K562 (cell line): Measurements from ENCODE around the gene SLCO2B1. TPM values are rescaled to one million over a fixed set of nuclear protein-coding genes. Genes with fewer than 3 reads are reported as not detected.

Experiments
- ATAC-seq: fragments of 200-7000 bp; cut with Tn5 transposase; 3 replicates; pipeline ENCODE4 v1.9.1; 2020; ENCODE audit warnings: moderate library complexity
- BruUV-seq: library from RNA; stranded (reverse); fragments of 400-500 nt; replicated peaks from 2 replicates; lab custom pipeline; 2021; lab: Mats Ljungman, UMichigan
- CTCF ChIA-PET: fragments of 300-600 bp; formaldehyde crosslinking; extraction: SDS; loops from one replicate; lab custom pipeline; 2021; ENCODE audit warnings: low intra/inter-chr PET ratio; lab: Yijun Ruan, JAX
- POLR2A ChIA-PET: fragments of 300-600, 350-650 bp; sonication (Branson Sonifier 250); formaldehyde crosslinking; extraction: SDS; loops from one replicate; lab custom pipeline; 2021; ENCODE audit warnings: antibody characterized with exemption, inconsistent platforms; lab: Yijun Ruan, JAX
- DNase-seq, 4 experiments: peaks; one replicate each; pipeline versions ENCODE4 v3.0.0 to v3.0.0-alpha.2; 2011 to 2018; ENCODE audit warnings: low spot score in 3 of 4, mixed read lengths in 3 of 4; ENCODE audit errors: extremely low read depth in 1 of 4
- FAIRE-seq: peaks from 2 replicates; lab custom pipeline; 2011; peaks lifted over from hg19 to GRCh38; lab: Jason Lieb, UNC
- H2AFZ ChIP-seq: 2 replicates; pipeline ENCODE4 v1.6.0; 2011; ENCODE audit warnings: low read depth, low read length, control low read depth, inconsistent platforms
- H3K27ac ChIP-seq: fragments of 200-600 bp; 3 replicates; pipeline ENCODE4 v1.8.0; 2011; ENCODE audit warnings: low read depth, mild to moderate bottlenecking, control low read depth, inconsistent platforms, low read length, moderate library complexity, mixed read lengths; ENCODE audit errors: extremely low read depth
- H3K27me3 ChIP-seq, 2 experiments: fragments of 300-600 bp in 1 of 2; 2 replicates in 1 of 2; 3 replicates in 1 of 2; pipeline versions ENCODE4 v1.6.0 to v1.8.0; 2011; ENCODE audit warnings: inconsistent platforms in 2 of 2, low read length in 2 of 2, mild to moderate bottlenecking in 1 of 2, mixed read lengths in 1 of 2, moderate library complexity in 1 of 2; ENCODE audit not compliant: control insufficient read depth in 2 of 2, insufficient read depth in 2 of 2
- H3K36me3 ChIP-seq: fragments of 300-600 bp; 3 replicates; pipeline ENCODE4 v1.8.0; 2011; ENCODE audit warnings: mild to moderate bottlenecking, low read length, inconsistent platforms; ENCODE audit not compliant: control insufficient read depth, insufficient read depth
- H3K4me1 ChIP-seq, 2 experiments: fragments of 200-600 bp in 1 of 2; replicated peaks in 1 of 2; 2 replicates in 1 of 2; 3 replicates in 1 of 2; pipeline versions ENCODE4 v1.5.1 to v1.8.0; 2011; ENCODE audit warnings: inconsistent platforms in 2 of 2, low read length in 2 of 2, mild to moderate bottlenecking in 1 of 2, mixed read lengths in 1 of 2, moderate library complexity in 1 of 2; ENCODE audit not compliant: control insufficient read depth in 2 of 2, insufficient read depth in 2 of 2
- H3K4me2 ChIP-seq: 2 replicates; pipeline ENCODE4 v1.6.1; 2011; ENCODE audit warnings: low read length, control low read depth, inconsistent platforms, mixed read lengths; ENCODE audit not compliant: insufficient read depth
- H3K4me3 ChIP-seq: fragments of 200-600 bp; sonication (generic), shearing (Covaris generic); 2 replicates; pipeline ENCODE4 v1.5.1; 2016; ENCODE audit warnings: control low read depth, inconsistent platforms
- H3K79me2 ChIP-seq: fragments of 200-600 bp; 3 replicates; pipeline ENCODE4 v1.8.0; 2011; ENCODE audit warnings: low read length, inconsistent platforms; ENCODE audit not compliant: control insufficient read depth, insufficient read depth
- H3K9ac ChIP-seq, 2 experiments: 2 replicates each; pipeline versions ENCODE4 v1.6.0 to v1.6.1; 2011; ENCODE audit warnings: low read depth in 2 of 2, low read length in 2 of 2, control low read depth in 1 of 2, inconsistent platforms in 1 of 2, mild to moderate bottlenecking in 1 of 2, mixed read lengths in 1 of 2; ENCODE audit not compliant: insufficient read depth in 1 of 2
- H3K9me1 ChIP-seq: one replicate; pipeline ENCODE4 v1.6.0; 2011; ENCODE audit warnings: inconsistent platforms, mild to moderate bottlenecking, low read length, moderate library complexity; ENCODE audit not compliant: control insufficient read depth, insufficient read depth
- H3K9me3 ChIP-seq: replicated peaks from 2 replicates; pipeline ENCODE4 v1.5.1; 2011; ENCODE audit warnings: low read depth, low read length, inconsistent platforms; ENCODE audit not compliant: control insufficient read depth, insufficient read depth
- H4K20me1 ChIP-seq: replicated peaks from 2 replicates; pipeline ENCODE4 v1.6.1; 2011; ENCODE audit warnings: low read length, inconsistent platforms, mixed read lengths; ENCODE audit not compliant: control insufficient read depth, insufficient read depth
- ELF2 ChIP-seq: fragments of 250-450 bp; sonication (Bioruptor Pico); IDR thresholded peaks from 2 replicates; pipeline ENCODE4 v1.5.0; 2021; ENCODE audit warnings: mild to moderate bottlenecking
- ZNF75A ChIP-seq: fragments of 450-650 bp; formaldehyde crosslinking; IDR thresholded peaks from 2 replicates; pipeline ENCODE4 v1.4.0; 2020; ENCODE audit warnings: mild to moderate bottlenecking
- WGBS: fragments of 100-300 bp; shearing (Covaris generic); methylation state at CpG from one replicate; pipeline ENCODE4 v1.1.6; 2016; ENCODE audit warnings: low coverage, mixed read lengths; ENCODE audit not compliant: insufficient coverage; ENCODE audit errors: missing lambda C conversion rate; 5-methylcytosine and 5-hydroxymethylcytosine counted together
- in situ Hi-C: fragments of 300-500 bp; cut with MboI; formaldehyde crosslinking; loops from 4 replicates; pipeline ENCODE4 v1.15.0; 2018; ENCODE audit warnings: inconsistent platforms, mixed read lengths
- intact Hi-C: fragments of 100-400 bp; cut with micrococcal nuclease; formaldehyde crosslinking; loops from 2 replicates; pipeline ENCODE4 v1.14.2; 2022
- polyA plus RNA-seq, 8 experiments: library from polyadenylated mRNA; depleted of rRNA in 4 of 8; stranded (reverse) in 5 of 8; unstranded in 3 of 8; fragments of >200 nt; fragmentation: Nextera tagmentation in 2 of 8; fragmentation: Illumina TruSeq in 1 of 8; extraction: Ambion mirVana in 2 of 8; extraction: Trizol in 1 of 8; gene quantifications; 2 replicates each; pipeline versions ENCODE4 v1.2.1 to v1.2.3, GENCODE V29; 2011 to 2014; ENCODE audit warnings: inconsistent platforms in 1 of 8, missing spikeins in 1 of 8
- total RNA-seq, 7 experiments: library from RNA; depleted of rRNA in 6 of 7; stranded (reverse); fragments of >200 nt in 6 of 7; fragmentation: Illumina TruSeq in 2 of 7; extraction: Trizol in 2 of 7; gene quantifications; 2 replicates each; pipeline versions ENCODE4 v1.2.1 to v1.2.3, GENCODE V29; 2011 to 2021; ENCODE audit warnings: low replicate concordance in 1 of 7
- TF ChIP-seq, protein P1 (sequence below), 3 experiments: fragments of 200-800 bp in 1 of 3; fragments of 250-450 bp in 1 of 3; fragments of 450-650 bp in 1 of 3; sonication (Bioruptor Pico) in 1 of 3; sonication (Bioruptor generic) in 1 of 3; formaldehyde crosslinking in 1 of 3; IDR thresholded peaks; 2 replicates each; pipeline versions ENCODE4 v1.6.1 to v1.8.0; 2016 to 2022; ENCODE audit warnings: mild to moderate bottlenecking in 2 of 3, missing genetic modification characterization in 2 of 3, missing compliant biosample characterization in 1 of 3, moderate library complexity in 1 of 3

SLCO2B1 gene
- total and polyA plus RNA-seq, 9 of the 15 experiments (the other 6 are each of a cell fraction or from before 2014, with no cell fraction given): 0.70 to 14.7 (median 7.6) TPM

DNA sequence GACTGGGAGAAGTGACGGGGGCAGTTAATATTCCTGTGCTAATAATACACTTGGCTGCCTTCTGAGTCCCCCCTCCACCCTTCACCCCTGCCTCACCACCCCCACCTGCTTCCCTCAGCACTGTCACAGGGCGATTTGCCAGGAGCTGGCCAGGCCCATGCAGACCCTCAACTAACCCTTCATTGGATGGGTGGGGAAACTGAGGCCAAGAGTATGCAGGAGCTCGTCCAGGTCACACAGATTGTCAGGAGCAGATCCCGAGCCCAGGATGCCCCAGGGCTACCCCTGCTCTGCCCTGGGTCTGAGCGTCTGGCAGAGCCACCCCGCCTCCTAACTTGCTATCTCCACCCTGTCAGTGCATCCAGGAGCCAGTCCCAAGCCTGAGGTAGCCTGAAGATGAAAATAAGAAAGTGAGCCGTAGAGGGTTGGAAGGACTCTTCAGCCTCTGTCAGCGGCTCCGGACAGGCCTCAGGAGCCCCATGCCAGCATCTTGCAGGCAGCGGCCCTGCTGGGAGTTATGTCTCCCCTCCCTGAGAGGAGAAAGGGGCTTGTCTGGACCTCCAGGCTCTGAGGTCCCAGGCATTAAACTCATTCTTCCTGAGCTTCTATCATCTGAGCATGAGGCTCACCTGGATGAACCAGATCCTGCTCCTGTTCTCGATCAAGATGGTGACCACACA, 95.9 kb downstream of the SLCO2B1 start:
- FAIRE-seq (no peak), DNase-seq (no peak), ATAC-seq (no peak)
- no peaks in the 10 kb centered on the region for H3K36me3 ChIP-seq
- no peak for TF ChIP-seq ELF2
- no peak for TF ChIP-seq ZNF75A
- TF ChIP-seq, protein P1, sequence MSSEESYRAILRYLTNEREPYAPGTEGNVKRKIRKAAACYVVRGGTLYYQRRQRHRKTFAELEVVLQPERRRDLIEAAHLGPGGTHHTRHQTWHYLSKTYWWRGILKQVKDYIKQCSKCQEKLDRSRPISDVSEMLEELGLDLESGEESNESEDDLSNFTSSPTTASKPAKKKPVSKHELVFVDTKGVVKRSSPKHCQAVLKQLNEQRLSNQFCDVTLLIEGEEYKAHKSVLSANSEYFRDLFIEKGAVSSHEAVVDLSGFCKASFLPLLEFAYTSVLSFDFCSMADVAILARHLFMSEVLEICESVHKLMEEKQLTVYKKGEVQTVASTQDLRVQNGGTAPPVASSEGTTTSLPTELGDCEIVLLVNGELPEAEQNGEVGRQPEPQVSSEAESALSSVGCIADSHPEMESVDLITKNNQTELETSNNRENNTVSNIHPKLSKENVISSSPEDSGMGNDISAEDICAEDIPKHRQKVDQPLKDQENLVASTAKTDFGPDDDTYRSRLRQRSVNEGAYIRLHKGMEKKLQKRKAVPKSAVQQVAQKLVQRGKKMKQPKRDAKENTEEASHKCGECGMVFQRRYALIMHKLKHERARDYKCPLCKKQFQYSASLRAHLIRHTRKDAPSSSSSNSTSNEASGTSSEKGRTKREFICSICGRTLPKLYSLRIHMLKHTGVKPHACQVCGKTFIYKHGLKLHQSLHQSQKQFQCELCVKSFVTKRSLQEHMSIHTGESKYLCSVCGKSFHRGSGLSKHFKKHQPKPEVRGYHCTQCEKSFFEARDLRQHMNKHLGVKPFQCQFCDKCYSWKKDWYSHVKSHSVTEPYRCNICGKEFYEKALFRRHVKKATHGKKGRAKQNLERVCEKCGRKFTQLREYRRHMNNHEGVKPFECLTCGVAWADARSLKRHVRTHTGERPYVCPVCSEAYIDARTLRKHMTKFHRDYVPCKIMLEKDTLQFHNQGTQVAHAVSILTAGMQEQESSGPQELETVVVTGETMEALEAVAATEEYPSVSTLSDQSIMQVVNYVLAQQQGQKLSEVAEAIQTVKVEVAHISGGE (CRISPR knock-in tag; IDR thresholded peaks at IDR 0.05): no peak
- no peak overlapping the region for H3K9ac ChIP-seq
- H3K79me2 ChIP-seq: no peaks in the 10 kb centered on the region
- WGBS: 12% methylated on average over 11 of the region's 11 CpGs
- ChIA-PET CTCF (interaction anchor here (1.0 to 4.2 kb wide), 3 partner anchors 102 to 316 kb away, joined by 5 to 92 read pairs (median 39); no protein-coding TSS in a partner anchor), POLR2A (interaction anchor here (0.6 to 1.3 kb wide), 2 partner anchors 32 to 397 kb away, joined by 3 read pairs; no protein-coding TSS in a partner anchor)
- no TSS peak for BruUV-seq
- no peak overlapping the region for H3K27ac ChIP-seq
- peaks cover 5% of the 10 kb centered on the region for H4K20me1 ChIP-seq
- in situ Hi-C loops: loop anchor here (5.0 kb wide), 2 partner anchors 225 to 320 kb away; no protein-coding TSS in a partner anchor
- H3K4me3 ChIP-seq: no peak overlapping the region
- no peak overlapping the region for H2AFZ ChIP-seq
- peaks cover 3 to 7% of the 10 kb centered on the region in 2 experiments; a peak in 3 of 5 replicates for H3K4me1 ChIP-seq
- intact Hi-C loops: loop anchor here (5.0 to 10.0 kb wide), 2 partner anchors 40 to 542 kb away; no protein-coding TSS in a partner anchor
- H3K4me2 ChIP-seq: no peak overlapping the region
- H3K9me1 ChIP-seq: peaks cover 4% of the 10 kb centered on the region
- H3K27me3 ChIP-seq: peaks cover 21 to 23% of the 10 kb centered on the region in 2 experiments
- H3K9me3 ChIP-seq: no peaks in the 10 kb centered on the region
